Measurements from ENCODE around the gene TTC9B. TPM values are rescaled to one million over a fixed set of nuclear protein-coding genes. Genes with fewer than 3 reads are reported as not detected.

TTC9B gene
- total and polyA plus RNA-seq, 2 donors (not counting 1 experiment from before 2014, with no cell fraction given), result not detected

DNA sequence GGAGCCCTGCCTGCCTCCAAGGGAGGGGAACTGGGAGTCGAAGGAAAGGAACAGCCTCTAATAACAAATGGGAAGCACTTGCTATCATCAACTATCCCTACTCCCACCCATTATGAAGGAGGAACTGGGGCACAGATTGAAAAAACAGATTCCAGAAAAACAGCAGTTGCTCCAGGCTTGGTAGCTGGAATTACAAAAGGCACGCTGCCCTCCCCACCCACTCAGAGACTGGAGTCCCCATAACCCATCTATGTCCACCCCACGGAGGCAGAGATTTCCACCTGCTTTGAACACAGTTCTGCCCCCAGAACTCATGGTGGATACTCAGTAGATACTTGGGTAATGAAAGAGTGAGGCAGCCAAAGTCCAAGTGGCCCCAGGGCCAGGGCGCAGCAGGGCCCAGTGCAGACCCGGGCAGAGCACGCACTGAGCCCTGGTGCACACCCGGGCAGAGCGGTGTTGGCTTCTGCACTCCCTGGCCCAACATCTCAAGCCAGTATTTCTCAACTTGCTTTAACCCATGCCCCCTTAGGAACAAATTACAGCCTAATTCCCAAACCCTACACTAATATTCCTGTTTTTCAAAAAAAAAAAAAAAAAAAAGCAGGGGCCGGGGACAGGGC lies 27.4 kb upstream of the TTC9B start:
- H3K27ac Mint-ChIP-seq, result no peak overlapping the region
- no peak overlapping the region for H3K9ac ChIP-seq (ENCODE audit: low read length)

More for the DNA sequence above, 27.4 kb upstream of the TTC9B start:
- Histone ChIP-seq H2AFZ (ENCODE audit: insufficient read depth, low read depth, low read length, poor library complexity, severe bottlenecking) (no peak overlapping the region), H3K27ac (ENCODE audit: low read length in 2 of 2) (no peak overlapping the region), H3K9me3 (ENCODE audit: control extremely low read depth in 1 of 3, control insufficient read depth in 2 of 3, insufficient read depth in 1 of 3, low read length in 2 of 3) (no peaks in the 10 kb centered on the region), H3K4me2 (replicated peaks; ENCODE audit: low read depth, low read length, poor library complexity, severe bottlenecking) (no peak overlapping the region), H4K20me1 (ENCODE audit: control insufficient read depth, insufficient read depth, low read length, poor library complexity, severe bottlenecking) (peaks cover 85% of the 10 kb centered on the region), H3K36me3 (replicated peaks in 1 of 2; ENCODE audit: control extremely low read depth in 1 of 2, control insufficient read depth in 1 of 2, extremely low read depth in 1 of 2, insufficient read depth in 2 of 2, low read length in 1 of 2) (peaks cover 2 to 46% of the 10 kb centered on the region in 2 experiments), H3K79me2 (ENCODE audit: control insufficient read depth, insufficient read depth, low read length) (peaks cover 64% of the 10 kb centered on the region), H3K27me3 (replicated peaks in 1 of 4; ENCODE audit: control extremely low read depth in 1 of 4, control insufficient read depth in 3 of 4, insufficient read depth in 4 of 4, low read length in 3 of 4) (no peaks in the 10 kb centered on the region), H3K4me1 (ENCODE audit: control insufficient read depth in 2 of 2, insufficient read depth in 2 of 2, low read length in 2 of 2) (no peaks in the 10 kb centered on the region), H3K4me3 (ENCODE audit: control extremely low read depth in 1 of 5, extremely low read depth in 1 of 5, insufficient read depth in 1 of 5, low read depth in 2 of 5, low read length in 4 of 5) (no peak overlapping the region)
- DNase-seq (no peak), ATAC-seq (ENCODE audit: low read depth) (no peak)
- H3K4me1 Mint-ChIP-seq, result peaks cover 4% of the 10 kb centered on the region
- intact Hi-C loops (cut with micrococcal nuclease), result no loop called here
- H3K9me3 Mint-ChIP-seq (ENCODE audit: insufficient read depth), result no peaks in the 10 kb centered on the region
- no peaks in the 10 kb centered on the region for H3K27me3 Mint-ChIP-seq
- TF ChIP-seq EZH2 (IDR thresholded peaks at IDR 0.05; ENCODE audit: borderline replicate concordance, insufficient read depth, low read depth, low read length, poor library complexity, severe bottlenecking) (no peak), CTCF (IDR thresholded peaks at IDR 0.05) (no peak)
- CTCF ChIA-PET, result no interaction called here
- POLR2A ChIA-PET, result no interaction called here
- WGBS (ENCODE audit: insufficient coverage), result 97% methylated on average over 5 of the region's 9 CpGs
- no peak overlapping the region for H3K4me3 Mint-ChIP-seq
